Measurements from ENCODE around the gene SLC6A17.

Gene SLC6A17

GRCh38 chr1:110138956-110139355 lies 11.3 kb upstream of the SLC6A17 start:
- TF ChIP-seq CTCF (IDR thresholded peaks at IDR 0.05; ENCODE audit: low read depth, low read length, missing control alignments) = no peak
- in situ Hi-C loops (cut with HindIII; ENCODE audit: low pct_ligation_motif_present, low sequenced_read_pairs) = no loop called here
- Histone ChIP-seq H3K27ac (no peak overlapping the region), H3K36me3 (replicated peaks) (no peaks in the 10 kb centered on the region), H3K4me3 (ENCODE audit: low read depth, low read length) (no peak overlapping the region), H3K27me3 (replicated peaks) (peaks cover 23% of the 10 kb centered on the region)
- DNase-seq = no peak

- peaks cover 20% of the 10 kb centered on the region for H3K27me3 ChIP-seq (replicated peaks)
- in situ Hi-C loops (cut with HindIII; ENCODE audit: low pct_ligation_motif_present, low sequenced_read_pairs) = no loop called here
Observed at GRCh38 chr1:110144366-110144765, 5.9 kb upstream of the SLC6A17 start.

GRCh38 chr1:110148961-110149360 lies 1.3 kb upstream of the SLC6A17 start:
- Histone ChIP-seq H3K27ac (no peak overlapping the region), H3K36me3 (replicated peaks) (no peaks in the 10 kb centered on the region), H3K4me3 (ENCODE audit: low read depth, low read length) (no peak overlapping the region), H3K27me3 (replicated peaks) (peaks cover 18% of the 10 kb centered on the region)
- peak; percentile 52 for TF ChIP-seq CTCF (IDR thresholded peaks at IDR 0.05; ENCODE audit: low read depth, low read length, missing control alignments)
- in situ Hi-C loops (cut with HindIII; ENCODE audit: low pct_ligation_motif_present, low sequenced_read_pairs) = no loop called here
- no peak for DNase-seq

More at GRCh38 chr1:110144366-110144765, 5.9 kb upstream of the SLC6A17 start:
- DNase-seq = no peak
- Histone ChIP-seq H3K27ac (no peak overlapping the region), H3K36me3 (replicated peaks) (no peaks in the 10 kb centered on the region), H3K4me3 (ENCODE audit: low read depth, low read length) (no peak overlapping the region)
- TF ChIP-seq CTCF (IDR thresholded peaks at IDR 0.05; ENCODE audit: low read depth, low read length, missing control alignments) = no peak

- H3K27me3 ChIP-seq (replicated peaks) = peaks cover 10% of the 10 kb centered on the region
- DNase-seq = no peak
Observed at GRCh38 chr1:110151175-110151669, 928 bp downstream of the SLC6A17 start.

GRCh38 chr1:110152133-110152785 lies 2.0 kb downstream of the SLC6A17 start:
- in situ Hi-C loops (cut with HindIII; ENCODE audit: low pct_ligation_motif_present, low sequenced_read_pairs) = no loop called here
- H3K4me3 ChIP-seq (ENCODE audit: low read depth, low read length) = no peak overlapping the region
- peak; percentile 20 for DNase-seq
- no peak overlapping the region for H3K27ac ChIP-seq
- H3K36me3 ChIP-seq (replicated peaks) = no peaks in the 10 kb centered on the region
- TF ChIP-seq CTCF (IDR thresholded peaks at IDR 0.05; ENCODE audit: low read depth, low read length, missing control alignments) = no peak
- peaks cover 7% of the 10 kb centered on the region for H3K27me3 ChIP-seq (replicated peaks)

More at GRCh38 chr1:110151175-110151669, 928 bp downstream of the SLC6A17 start:
- no peak for TF ChIP-seq CTCF (IDR thresholded peaks at IDR 0.05; ENCODE audit: low read depth, low read length, missing control alignments)
- in situ Hi-C loops (cut with HindIII; ENCODE audit: low pct_ligation_motif_present, low sequenced_read_pairs) = no loop called here
- Histone ChIP-seq H3K36me3 (replicated peaks) (no peaks in the 10 kb centered on the region), H3K27ac (no peak overlapping the region), H3K4me3 (ENCODE audit: low read depth, low read length) (no peak overlapping the region)
